Embryonic facial prominence (tissue), 1 donor: ENCODE data around the gene EIPR1.

Source experiments
- DNase-seq: peaks from one replicate; pipeline ENCODE4 v3.0.0-alpha.2; 2016; ENCODE audit errors: extremely low spot score

Gene EIPR1

GRCh38 chr2:3377612-3378432 lies at the start of gene EIPR1:
Gene EIPR1, minus strand, starts transcription at chr2:3377818. Its CDS starts 129 bp downstream, at chr2:3377689.
- peak; percentile 94 for DNase-seq

DNA sequence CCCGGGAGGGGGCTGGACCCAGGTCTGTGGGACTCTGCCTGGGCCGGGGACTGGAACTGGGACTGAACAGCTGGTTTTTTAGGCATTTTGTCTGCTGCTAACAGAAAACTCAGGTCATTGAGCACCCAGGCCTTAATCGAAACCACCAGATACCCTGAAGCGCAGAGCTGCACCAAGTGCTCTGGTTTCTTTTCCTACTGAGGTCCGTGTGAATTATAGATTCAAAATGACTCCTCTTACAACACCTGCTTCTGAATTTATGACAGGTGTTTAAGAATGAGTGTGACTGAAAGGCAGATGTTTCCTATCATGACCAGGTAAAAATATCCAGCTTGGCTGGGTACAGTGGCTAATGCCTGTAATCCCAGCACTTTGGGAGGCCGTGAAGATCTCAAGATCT lies 49.7 kb upstream of the EIPR1 start:
- no peak for DNase-seq

GRCh38 chr2:3426615-3427014 lies 49.0 kb upstream of the EIPR1 start:
- no peak for DNase-seq

GRCh38 chr2:3424171-3424795 lies 46.7 kb upstream of the EIPR1 start:
- no peak for DNase-seq

DNA sequence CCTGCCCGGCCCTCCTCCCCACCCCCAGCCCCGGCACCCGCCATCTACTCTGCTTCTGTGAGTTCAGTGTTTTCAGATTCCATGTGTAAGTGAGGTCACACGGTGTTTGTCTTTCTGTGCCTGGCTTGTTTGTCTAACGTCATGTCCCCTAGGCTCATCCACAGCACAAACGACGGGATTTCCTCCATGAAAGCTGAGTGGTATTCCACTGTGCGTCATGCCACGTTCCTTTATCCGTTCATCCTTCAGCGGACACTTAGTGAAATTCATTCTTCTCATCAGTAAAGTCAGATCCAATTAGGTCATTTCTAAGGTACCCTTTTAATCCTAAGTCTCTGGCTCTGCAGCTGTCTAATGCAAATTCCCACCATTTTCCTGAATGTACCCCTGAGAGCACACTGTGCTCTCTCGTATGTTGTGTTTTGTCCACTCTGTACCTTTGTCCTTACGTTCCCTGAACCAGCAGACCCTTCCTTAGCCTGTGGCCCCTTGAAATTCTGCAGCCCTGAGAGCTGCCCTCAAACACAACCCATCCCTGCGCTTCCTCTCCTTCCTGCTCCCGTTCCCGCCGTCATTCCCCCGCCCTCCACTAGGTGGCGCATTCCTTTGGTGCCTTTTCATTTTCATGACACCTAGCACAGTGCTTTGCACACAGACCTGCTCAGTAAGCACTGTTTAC lies 46.0 kb upstream of the EIPR1 start:
- DNase-seq: no peak

GRCh38 chr2:3422161-3422779 lies 44.7 kb upstream of the EIPR1 start:
- no peak for DNase-seq

GRCh38 chr2:3421580-3421979 lies 44.0 kb upstream of the EIPR1 start:
- no peak for DNase-seq

DNA sequence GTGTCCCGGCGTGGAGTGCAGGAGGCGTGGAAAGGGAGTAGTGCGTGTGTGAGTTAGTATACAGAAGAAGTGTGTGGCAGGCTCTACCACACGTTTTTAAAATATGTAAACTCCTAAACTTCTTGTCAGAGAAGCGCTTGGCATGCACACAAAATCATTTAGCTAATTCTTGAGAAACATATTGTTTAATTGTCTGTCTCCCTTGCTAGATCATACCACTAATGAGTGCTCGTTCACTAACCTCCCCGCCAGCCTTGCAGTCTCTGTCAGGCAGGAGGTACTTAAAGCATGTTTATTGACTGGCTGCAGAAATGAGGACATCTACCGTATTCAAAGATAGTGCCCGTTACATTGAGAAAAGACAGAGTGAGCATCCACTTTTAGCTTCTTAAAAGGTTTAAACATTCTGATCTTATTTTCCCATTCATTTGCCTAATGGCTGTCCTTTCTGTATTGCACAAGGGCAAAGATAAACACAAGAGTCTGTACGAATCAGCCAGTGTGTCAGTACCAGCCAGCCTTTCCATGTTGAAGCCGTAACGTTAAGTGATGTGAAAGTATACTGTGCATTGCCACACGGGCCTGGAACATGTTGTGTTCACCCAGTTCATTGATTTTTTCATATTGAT lies 43.3 kb upstream of the EIPR1 start:
- no peak for DNase-seq

DNA sequence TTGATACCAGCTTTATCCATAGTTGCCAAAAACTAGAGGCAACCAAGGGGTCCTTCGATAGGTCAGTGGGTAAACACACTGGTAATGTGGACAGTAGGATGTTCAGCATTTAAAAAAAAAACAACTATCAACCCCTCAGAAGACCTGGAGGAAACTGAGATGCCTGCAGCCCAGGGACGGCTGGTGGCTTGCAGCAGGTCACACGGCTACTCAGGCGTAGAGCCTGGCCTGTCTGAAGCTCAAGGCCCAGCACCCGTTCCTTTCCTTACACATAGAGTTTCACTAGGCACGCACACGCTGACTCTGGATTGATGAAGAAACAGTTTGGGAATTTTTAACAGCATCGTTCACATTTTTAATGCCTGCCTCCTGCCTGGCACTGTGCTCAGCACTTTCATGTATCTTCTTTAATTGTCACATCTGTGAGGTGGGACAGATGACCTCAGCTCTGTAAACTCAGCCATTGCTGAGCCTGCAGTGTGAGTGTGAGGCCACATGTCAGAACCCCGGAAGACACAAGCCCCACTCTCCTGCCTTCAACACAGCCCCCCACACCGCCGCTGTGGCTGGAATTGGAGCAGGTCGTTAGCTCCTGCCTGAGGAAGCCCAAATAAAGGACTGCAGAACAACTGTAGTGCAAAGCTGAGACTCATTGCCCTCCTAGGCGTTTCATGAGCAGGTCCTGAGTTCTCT lies 42.6 kb upstream of the EIPR1 start:
- DNase-seq: no peak

DNA sequence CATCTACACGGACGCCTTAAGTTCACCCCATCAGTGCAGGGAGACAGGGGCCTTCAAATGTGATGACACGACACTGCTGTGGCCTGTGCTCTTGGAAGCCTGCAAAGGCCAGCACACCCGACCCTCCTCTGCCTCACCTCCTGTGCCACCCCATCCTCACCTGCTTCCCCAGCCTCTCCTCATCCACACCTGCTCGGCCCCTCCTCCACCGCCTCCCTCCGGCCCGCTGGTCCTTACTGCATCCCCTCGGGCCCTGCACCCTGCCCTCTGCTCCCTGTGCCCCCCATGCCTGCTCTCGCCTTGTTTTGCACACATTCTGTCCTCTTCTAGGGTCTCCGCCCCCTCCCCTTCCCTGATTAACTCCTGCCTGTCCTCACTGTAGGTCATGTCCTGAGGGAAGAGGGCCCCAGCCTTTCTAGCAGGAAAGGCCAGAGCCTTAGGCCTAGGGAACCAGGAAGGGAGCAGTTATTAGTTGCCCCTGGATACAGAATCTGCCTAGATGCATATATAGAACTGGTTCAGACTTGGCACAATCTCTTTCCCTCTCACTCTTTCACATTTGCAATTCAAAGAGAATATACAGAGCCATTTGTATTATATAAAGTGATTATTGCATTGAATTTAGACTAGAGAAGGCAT lies 41.3 kb upstream of the EIPR1 start:
- no peak for DNase-seq

DNA sequence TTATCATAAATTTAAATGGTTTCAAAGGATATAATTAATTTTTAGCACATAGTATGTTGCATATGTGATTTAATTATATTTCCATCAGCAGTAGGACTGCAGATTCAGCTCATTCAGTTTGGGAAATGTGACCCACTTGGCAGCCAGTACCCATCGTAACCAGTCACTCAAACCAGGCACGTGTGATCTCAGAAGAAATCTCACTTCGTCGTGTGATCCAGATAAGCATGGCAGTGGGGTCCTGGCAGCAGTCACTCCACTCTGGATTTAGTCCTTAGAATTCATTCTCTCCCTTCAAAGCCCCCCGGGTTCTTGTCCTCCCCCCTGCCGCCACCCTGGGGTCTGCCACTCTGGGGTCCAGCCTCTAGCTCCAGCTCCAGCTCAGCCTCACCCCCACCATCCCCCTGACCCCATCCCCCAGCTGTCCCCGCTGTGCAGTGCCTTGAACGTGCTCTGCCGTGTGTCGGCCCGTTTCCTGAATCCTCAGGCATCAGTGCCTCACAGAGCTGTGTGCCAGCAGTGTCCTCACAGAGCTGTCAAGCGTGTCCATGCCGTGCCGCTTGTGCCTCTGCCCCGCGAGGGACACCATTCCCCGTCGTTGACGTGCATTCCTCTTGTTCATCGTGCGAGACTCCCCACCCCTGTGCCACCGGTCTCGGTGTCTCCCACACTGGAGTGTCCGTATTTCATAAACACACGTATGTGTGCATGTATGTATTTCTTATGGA lies 36.7 kb upstream of the EIPR1 start:
- DNase-seq: no peak

GRCh38 chr2:3413697-3414096 lies 36.1 kb upstream of the EIPR1 start:
- DNase-seq: no peak

DNA sequence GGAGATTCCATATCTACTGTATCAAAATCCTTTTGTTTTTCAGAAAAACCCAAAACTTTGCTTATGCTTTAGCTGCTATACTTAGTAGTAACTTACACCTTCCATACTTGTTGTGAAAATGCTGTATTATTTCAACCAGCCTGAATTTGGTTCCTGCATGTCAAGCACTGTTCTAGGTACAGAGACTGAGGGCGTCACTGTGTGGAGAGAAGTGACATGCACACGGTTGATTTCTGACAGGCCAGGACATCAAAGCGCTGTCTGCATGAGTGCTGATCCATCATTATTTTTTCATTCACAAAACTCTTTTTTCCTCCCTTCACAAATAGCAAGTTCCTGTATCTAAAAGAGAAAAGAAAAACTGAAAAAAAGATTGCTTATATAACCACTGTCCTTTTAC lies 33.5 kb upstream of the EIPR1 start:
- no peak for DNase-seq

GRCh38 chr2:3409627-3410170 lies 32.1 kb upstream of the EIPR1 start:
- no peak for DNase-seq

- no peak for DNase-seq
Observed at GRCh38 chr2:3408781-3409180, 31.2 kb upstream of the EIPR1 start.

GRCh38 chr2:3406501-3406900 lies 28.9 kb upstream of the EIPR1 start:
- no peak for DNase-seq

DNA sequence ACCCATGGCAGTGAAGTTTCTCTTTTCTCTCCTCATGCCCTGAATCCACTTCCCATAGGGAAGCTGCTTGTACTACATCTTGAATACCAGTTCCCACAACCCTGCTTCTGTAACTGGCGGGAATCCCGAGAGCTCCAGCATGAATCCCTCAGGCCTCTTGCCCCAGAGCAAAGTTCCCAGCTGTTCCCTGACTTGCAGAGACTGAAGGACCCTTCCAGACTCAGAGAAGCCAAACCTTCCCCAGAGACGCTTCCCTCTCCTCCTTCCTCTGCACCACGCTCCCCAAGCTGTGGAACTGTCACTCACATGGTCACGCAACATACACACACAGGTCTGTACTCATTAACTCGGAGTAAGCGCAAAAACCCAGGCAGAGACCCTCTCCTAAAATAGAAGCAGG lies 28.3 kb upstream of the EIPR1 start:
- no peak for DNase-seq

- no peak for DNase-seq
Observed at GRCh38 chr2:3405307-3405706, 27.7 kb upstream of the EIPR1 start.

- no peak for DNase-seq
Observed at GRCh38 chr2:3404349-3404894, 26.8 kb upstream of the EIPR1 start.
